Measurements from ENCODE around the gene BCLAF3.

- TF ChIP-seq CTCF (IDR thresholded peaks at IDR 0.05) (no peak), EZH2 (IDR thresholded peaks at IDR 0.05; ENCODE audit: borderline replicate concordance, insufficient read depth, low read depth, low read length, poor library complexity, severe bottlenecking) (no peak)
Observed at GRCh38 chrX:20019672-20020365, 29.0 kb upstream of the BCLAF3 start.
